GM21526 (cell line): ENCODE results near the gene ZNF644.

Source experiments
- ATAC-seq: cut with Tn5 transposase; IDR thresholded peaks from one replicate; pipeline ENCODE4 v1.9.1; 2021; ENCODE audit warnings: moderate library complexity; ENCODE audit not compliant: unreplicated experiment, low FRiP score

ZNF644 gene

GRCh38 chr1:90990779-90991178 is 31.1 kb downstream of the ZNF644 start:
- ATAC-seq, result no peak

- no peak for ATAC-seq
These were observed 31.8 kb downstream of the ZNF644 start for GRCh38 chr1:90989990-90990389.

DNA sequence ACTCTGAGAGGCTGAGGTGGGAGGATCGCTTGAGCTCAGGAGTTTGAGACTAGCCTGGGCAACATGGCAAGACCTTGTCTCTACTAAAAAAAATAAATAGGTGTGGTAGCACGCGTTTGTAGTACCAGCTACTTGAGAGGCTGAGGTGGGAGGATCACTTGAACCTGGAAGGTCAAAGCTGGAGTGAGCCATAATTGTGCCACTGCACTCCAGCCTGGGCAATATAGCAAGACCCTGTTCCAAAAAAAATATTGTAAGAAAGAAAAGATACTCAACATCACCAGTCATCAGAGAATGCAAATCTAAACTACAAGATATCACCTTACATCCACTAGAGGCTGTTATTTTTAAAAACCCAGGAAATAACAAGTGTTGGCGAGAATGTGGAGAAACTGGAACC is 32.5 kb downstream of the ZNF644 start:
- no peak for ATAC-seq

- no peak for ATAC-seq
These were observed 34.0 kb downstream of the ZNF644 start for GRCh38 chr1:90987841-90988240.

GRCh38 chr1:90986953-90987352 is 34.9 kb downstream of the ZNF644 start:
- ATAC-seq, result no peak

GRCh38 chr1:90977522-90977921 is 44.3 kb downstream of the ZNF644 start:
- ATAC-seq, result no peak

DNA sequence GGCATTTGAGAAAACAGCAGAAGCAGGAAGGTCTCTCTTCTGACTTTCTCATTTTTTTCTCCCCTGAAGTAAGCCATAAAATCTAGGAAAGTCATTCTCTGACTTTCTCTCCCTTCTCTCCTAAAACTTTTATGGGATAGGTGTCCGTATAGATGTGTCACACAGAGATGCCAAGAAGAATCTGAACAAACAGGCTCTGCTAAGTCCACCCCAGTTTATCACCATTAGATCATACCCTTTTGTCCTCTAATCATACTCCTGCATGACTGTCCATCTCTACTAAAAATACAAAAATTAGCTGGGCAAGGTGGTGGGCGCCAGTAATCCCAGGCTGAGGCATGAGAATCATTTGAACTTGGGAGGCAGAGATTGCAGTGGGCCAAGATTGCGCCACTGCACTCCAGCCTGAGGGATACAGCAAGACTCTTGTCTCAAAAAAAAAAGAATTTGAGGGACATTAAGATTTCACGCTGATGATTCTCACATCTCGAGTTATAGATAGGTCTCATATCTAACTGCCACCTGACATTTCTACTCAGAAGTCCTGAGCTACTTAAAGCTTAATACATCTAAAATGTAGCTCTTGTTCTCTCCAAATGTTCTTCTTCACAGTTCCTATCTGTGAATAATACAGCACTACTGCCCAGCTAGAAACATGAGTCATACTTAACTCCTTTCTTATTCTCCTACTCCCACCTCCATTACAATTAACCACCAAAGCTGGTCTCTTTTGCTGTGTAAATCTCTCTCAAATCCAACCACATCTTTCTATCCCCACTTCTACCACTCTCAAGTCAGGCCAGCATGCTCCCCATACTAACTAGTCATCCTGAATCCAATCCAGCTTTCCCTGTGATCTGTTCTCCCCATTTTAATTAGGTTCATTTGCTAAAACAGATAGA is 47.7 kb downstream of the ZNF644 start:
- no peak for ATAC-seq

GRCh38 chr1:90970208-90970607 is 51.6 kb downstream of the ZNF644 start:
- no peak for ATAC-seq

- ATAC-seq, result no peak
These were observed 52.6 kb downstream of the ZNF644 start for GRCh38 chr1:90969241-90969640.

- no peak for ATAC-seq
These were observed 57.3 kb downstream of the ZNF644 start for GRCh38 chr1:90964444-90965035.

DNA sequence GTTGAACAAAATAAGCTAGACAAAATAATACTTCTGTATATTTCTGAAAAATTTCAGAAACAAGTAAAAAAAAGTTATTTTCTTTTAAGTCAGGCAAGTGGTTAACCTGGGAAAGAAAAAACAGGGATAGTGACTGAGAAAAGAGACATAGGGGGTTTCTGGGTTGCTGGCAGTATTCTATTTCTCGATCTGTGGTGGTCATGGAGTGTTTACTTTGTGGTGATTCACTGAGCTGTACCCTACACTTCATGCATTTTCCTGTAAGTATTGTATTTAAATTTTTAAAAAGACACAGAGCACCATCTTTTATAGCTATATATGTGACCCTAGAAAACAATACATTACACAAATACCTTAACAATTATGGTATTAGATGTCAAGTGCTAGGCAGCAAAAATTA is 58.2 kb downstream of the ZNF644 start:
- ATAC-seq, result no peak

- ATAC-seq, result no peak
These were observed 58.6 kb downstream of the ZNF644 start for GRCh38 chr1:90963236-90963635.

GRCh38 chr1:90959352-90960206 is 62.3 kb downstream of the ZNF644 start:
- ATAC-seq, result no peak

DNA sequence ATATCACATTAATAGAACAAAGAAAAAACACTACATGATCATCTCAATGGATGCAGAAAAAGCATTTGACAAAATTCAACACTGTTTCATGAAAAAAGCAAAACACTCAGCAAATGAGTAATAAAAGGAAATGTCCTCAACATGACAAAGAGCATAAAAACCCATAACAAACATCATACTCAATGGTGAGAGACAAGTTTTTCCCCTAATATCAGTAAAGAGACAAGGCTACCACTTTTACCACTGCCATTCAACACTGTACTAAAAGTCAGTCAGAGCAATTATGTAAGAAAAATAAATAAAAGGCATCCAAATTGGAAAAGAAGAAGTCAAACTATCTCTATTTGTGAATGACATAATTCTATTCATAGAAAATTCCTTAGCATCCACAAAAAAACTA is 64.3 kb downstream of the ZNF644 start:
- ATAC-seq, result no peak

- ATAC-seq, result no peak
These were observed 66.1 kb downstream of the ZNF644 start for GRCh38 chr1:90955769-90956168.

DNA sequence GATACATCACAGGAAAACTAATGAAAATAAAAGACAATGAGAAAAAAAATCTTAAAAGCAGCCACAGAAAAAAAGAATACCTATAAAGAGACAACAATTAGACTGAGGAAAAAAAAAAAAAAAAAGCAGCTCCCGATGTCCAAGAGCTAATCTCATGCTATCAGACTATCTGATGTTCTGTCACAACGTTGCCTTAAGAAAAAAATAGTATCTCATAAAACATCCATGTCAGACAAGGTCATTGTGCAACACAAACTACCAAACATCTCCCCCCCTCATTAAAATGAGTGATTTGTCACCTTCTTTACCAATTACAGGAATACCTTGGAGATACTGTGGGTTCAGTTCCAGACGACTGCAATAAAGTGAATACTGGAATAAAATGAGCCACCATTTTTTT is 68.9 kb downstream of the ZNF644 start:
- ATAC-seq, result no peak

GRCh38 chr1:90951009-90951408 is 70.8 kb downstream of the ZNF644 start:
- no peak for ATAC-seq

GRCh38 chr1:90948301-90948700 is 73.5 kb downstream of the ZNF644 start:
- no peak for ATAC-seq

DNA sequence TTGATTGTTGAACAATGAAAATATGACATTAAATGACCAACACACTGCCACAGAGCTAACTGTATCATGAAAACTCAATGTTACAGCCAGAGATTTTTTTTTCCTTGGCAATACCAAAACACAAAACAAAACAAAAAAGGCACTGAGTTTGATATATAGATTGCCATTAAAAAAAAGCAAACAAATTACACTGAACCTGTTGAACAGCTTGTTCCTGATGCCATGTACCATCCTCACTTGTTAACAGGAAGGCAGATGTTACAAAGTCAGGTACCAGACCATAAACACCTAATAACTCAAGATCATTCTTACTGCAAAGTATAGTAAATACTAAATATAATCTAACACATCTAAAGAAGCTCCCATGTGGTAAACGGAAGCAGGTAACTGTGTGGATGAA is 75.2 kb downstream of the ZNF644 start:
- ATAC-seq, result no peak

- ATAC-seq, result no peak
These were observed 76.5 kb downstream of the ZNF644 start for GRCh38 chr1:90945287-90945686.

GRCh38 chr1:90943966-90944365 is 77.9 kb downstream of the ZNF644 start:
- no peak for ATAC-seq
